BLaER1 treated with 17β-estradiol and CSF1 and Interleukin-3, amounts not matched to agents 10 nM and 100 nM (cell line): ENCODE data around the gene ABCA8.
"Not testable (repeated sequence)": the region's sequence is repeated elsewhere in the genome, so short reads cannot be mapped to it uniquely, and the experiment has no call there.

Source experiments
- H3K27ac ChIP-seq, 11 experiments: shearing (Covaris generic); formaldehyde crosslinking; 2 replicates each; pipeline ENCODE4 v1.8.1; 2022
- H3K27me3 ChIP-seq, 11 experiments: shearing (Covaris generic); formaldehyde crosslinking; 2 replicates each; pipeline ENCODE4 v1.8.1; 2022
- H3K36me3 ChIP-seq, 11 experiments: shearing (Covaris generic); formaldehyde crosslinking; 2 replicates each; pipeline ENCODE4 v1.8.1; 2022
- H3K4me1 ChIP-seq, 10 experiments: shearing (Covaris generic); formaldehyde crosslinking; 2 replicates each; pipeline ENCODE4 v1.8.1; 2022
- H3K4me2 ChIP-seq, 11 experiments: shearing (Covaris generic); formaldehyde crosslinking; 2 replicates each; pipeline ENCODE4 v1.8.1; 2022
- H3K4me3 ChIP-seq, 10 experiments: shearing (Covaris generic); formaldehyde crosslinking; 2 replicates each; pipeline ENCODE4 v1.8.1; 2022
- H3K9ac ChIP-seq, 11 experiments: shearing (Covaris generic); formaldehyde crosslinking; 2 replicates each; pipeline ENCODE4 v1.8.1; 2022
- H3K9me3 ChIP-seq, 11 experiments: shearing (Covaris generic); formaldehyde crosslinking; replicated peaks in 1 of 11; 2 replicates each; pipeline ENCODE4 v1.8.1; 2022
- H4K20me1 ChIP-seq, 11 experiments: shearing (Covaris generic); formaldehyde crosslinking; 2 replicates each; pipeline ENCODE4 v1.8.1; 2022
- Cebpa-rat ChIP-seq, 11 experiments: shearing (Covaris generic); IDR thresholded peaks; 2 replicates each; pipeline ENCODE4 v1.8.1; 2022

Gene ABCA8, protein sequence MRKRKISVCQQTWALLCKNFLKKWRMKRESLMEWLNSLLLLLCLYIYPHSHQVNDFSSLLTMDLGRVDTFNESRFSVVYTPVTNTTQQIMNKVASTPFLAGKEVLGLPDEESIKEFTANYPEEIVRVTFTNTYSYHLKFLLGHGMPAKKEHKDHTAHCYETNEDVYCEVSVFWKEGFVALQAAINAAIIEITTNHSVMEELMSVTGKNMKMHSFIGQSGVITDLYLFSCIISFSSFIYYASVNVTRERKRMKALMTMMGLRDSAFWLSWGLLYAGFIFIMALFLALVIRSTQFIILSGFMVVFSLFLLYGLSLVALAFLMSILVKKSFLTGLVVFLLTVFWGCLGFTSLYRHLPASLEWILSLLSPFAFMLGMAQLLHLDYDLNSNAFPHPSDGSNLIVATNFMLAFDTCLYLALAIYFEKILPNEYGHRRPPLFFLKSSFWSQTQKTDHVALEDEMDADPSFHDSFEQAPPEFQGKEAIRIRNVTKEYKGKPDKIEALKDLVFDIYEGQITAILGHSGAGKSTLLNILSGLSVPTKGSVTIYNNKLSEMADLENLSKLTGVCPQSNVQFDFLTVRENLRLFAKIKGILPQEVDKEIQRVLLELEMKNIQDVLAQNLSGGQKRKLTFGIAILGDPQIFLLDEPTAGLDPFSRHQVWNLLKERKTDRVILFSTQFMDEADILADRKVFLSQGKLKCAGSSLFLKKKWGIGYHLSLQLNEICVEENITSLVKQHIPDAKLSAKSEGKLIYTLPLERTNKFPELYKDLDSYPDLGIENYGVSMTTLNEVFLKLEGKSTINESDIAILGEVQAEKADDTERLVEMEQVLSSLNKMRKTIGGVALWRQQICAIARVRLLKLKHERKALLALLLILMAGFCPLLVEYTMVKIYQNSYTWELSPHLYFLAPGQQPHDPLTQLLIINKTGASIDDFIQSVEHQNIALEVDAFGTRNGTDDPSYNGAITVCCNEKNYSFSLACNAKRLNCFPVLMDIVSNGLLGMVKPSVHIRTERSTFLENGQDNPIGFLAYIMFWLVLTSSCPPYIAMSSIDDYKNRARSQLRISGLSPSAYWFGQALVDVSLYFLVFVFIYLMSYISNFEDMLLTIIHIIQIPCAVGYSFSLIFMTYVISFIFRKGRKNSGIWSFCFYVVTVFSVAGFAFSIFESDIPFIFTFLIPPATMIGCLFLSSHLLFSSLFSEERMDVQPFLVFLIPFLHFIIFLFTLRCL (N-terminal part only)

GRCh38 chr17:68955181-68955841 is at the start of gene ABCA8:
ABCA8 (minus strand) TSS chr17:68955392; CDS start chr17:68942034, 13,358 bp downstream.
- Histone ChIP-seq H3K4me1 (no peaks in the 10 kb centered on the region), H4K20me1 (no peaks in the 10 kb centered on the region), H3K36me3 (no peaks in the 10 kb centered on the region), H3K27ac (no peak within 1 kb of the TSS), H3K9ac (no peak within 1 kb of the TSS), H3K9me3 (peaks cover 0 to 9% (median 6%) of the 10 kb centered on the region in 11 experiments; a peak in 8 of 22 replicates), H3K4me2 (no peak within 1 kb of the TSS), H3K27me3 (no peaks in the 10 kb centered on the region), H3K4me3 (no peak within 1 kb of the TSS)
- no peak for TF ChIP-seq Cebpa-rat (IDR thresholded peaks at IDR 0.05)

- H3K27ac ChIP-seq, H3K9me3 ChIP-seq, H4K20me1 ChIP-seq, H3K27me3 ChIP-seq, H3K4me1 ChIP-seq, H3K4me3 ChIP-seq, H3K4me2 ChIP-seq, H3K36me3 ChIP-seq, H3K9ac ChIP-seq: not testable (repeated sequence)
These were observed 49.6 kb upstream of the ABCA8 start for GRCh38 chr17:69004759-69005158.

- not testable (repeated sequence) for H3K4me2 ChIP-seq, H3K9me3 ChIP-seq, H4K20me1 ChIP-seq, H3K4me3 ChIP-seq, H3K36me3 ChIP-seq, H3K9ac ChIP-seq, H3K27me3 ChIP-seq, H3K27ac ChIP-seq
- peaks cover 0 to 15% (median 0%) of the 10 kb centered on the region in 10 experiments; a peak in 7 of 20 replicates for H3K4me1 ChIP-seq
These were observed 44.6 kb upstream of the ABCA8 start for GRCh38 chr17:68999743-69000142.

- Histone ChIP-seq H3K27me3 (no peaks in the 10 kb centered on the region), H3K4me2 (no peak overlapping the region), H3K27ac (no peak overlapping the region), H3K9me3 (no peaks in the 10 kb centered on the region), H3K4me1 (peaks cover 0 to 13% (median 0%) of the 10 kb centered on the region in 10 experiments; a peak in 7 of 20 replicates), H4K20me1 (no peaks in the 10 kb centered on the region), H3K36me3 (no peaks in the 10 kb centered on the region), H3K9ac (no peak overlapping the region), H3K4me3 (no peak overlapping the region)
- TF ChIP-seq Cebpa-rat (IDR thresholded peaks at IDR 0.05) = no peak
These were observed 37.9 kb upstream of the ABCA8 start for GRCh38 chr17:68993112-68993511.

- Histone ChIP-seq H3K27me3 (no peaks in the 10 kb centered on the region), H3K36me3 (no peaks in the 10 kb centered on the region), H3K4me1 (no peaks in the 10 kb centered on the region), H4K20me1 (no peaks in the 10 kb centered on the region), H3K9me3 (no peaks in the 10 kb centered on the region), H3K9ac (no peak overlapping the region), H3K4me3 (no peak overlapping the region), H3K27ac (no peak overlapping the region), H3K4me2 (no peak overlapping the region)
- TF ChIP-seq Cebpa-rat (IDR thresholded peaks at IDR 0.05) = no peak
These were observed 32.8 kb upstream of the ABCA8 start for GRCh38 chr17:68987966-68988365.

- Histone ChIP-seq H3K27ac (no peak overlapping the region), H3K4me3 (no peak overlapping the region), H3K36me3 (no peaks in the 10 kb centered on the region), H3K9me3 (peaks cover 0 to 4% (median 0%) of the 10 kb centered on the region in 11 experiments; a peak in 1 of 22 replicates), H3K4me1 (peaks cover 0 to 16% (median 8%) of the 10 kb centered on the region in 10 experiments; a peak in 10 of 20 replicates), H3K4me2 (peak overlapping the region in 9 of 11 experiments; percentile 2 to 55 (median 29); a peak in 14 of 22 replicates), H4K20me1 (no peaks in the 10 kb centered on the region), H3K9ac (no peak overlapping the region), H3K27me3 (no peaks in the 10 kb centered on the region)
- no peak for TF ChIP-seq Cebpa-rat (IDR thresholded peaks at IDR 0.05)
These were observed 26.1 kb upstream of the ABCA8 start for GRCh38 chr17:68981288-68981687.

- H3K36me3 ChIP-seq = no peaks in the 10 kb centered on the region
- no peaks in the 10 kb centered on the region for H3K27me3 ChIP-seq
- peaks cover 0 to 5% (median 0%) of the 10 kb centered on the region in 11 experiments; a peak in 1 of 22 replicates for H3K9me3 ChIP-seq
- H3K4me1 ChIP-seq = peaks cover 0 to 27% (median 0%) of the 10 kb centered on the region in 10 experiments; a peak in 6 of 20 replicates
- no peak for TF ChIP-seq Cebpa-rat (IDR thresholded peaks at IDR 0.05)
- peak overlapping the region in 3 of 11 experiments; percentile 9 to 72 (median 50); a peak in 4 of 22 replicates for H3K4me2 ChIP-seq
- H3K4me3 ChIP-seq = no peak overlapping the region
- no peak overlapping the region for H3K9ac ChIP-seq
- H3K27ac ChIP-seq = no peak overlapping the region; a peak in 1 of 22 replicates
- H4K20me1 ChIP-seq = no peaks in the 10 kb centered on the region
These were observed 18.1 kb upstream of the ABCA8 start for GRCh38 chr17:68973098-68973846.

GRCh38 chr17:68972119-68972704 is 17.0 kb upstream of the ABCA8 start:
- H3K9ac ChIP-seq = no peak overlapping the region
- H3K27ac ChIP-seq = no peak overlapping the region
- H3K36me3 ChIP-seq = no peaks in the 10 kb centered on the region
- no peak overlapping the region for H3K4me3 ChIP-seq
- peaks cover 0 to 5% (median 0%) of the 10 kb centered on the region in 11 experiments; a peak in 1 of 22 replicates for H3K9me3 ChIP-seq
- no peaks in the 10 kb centered on the region for H4K20me1 ChIP-seq
- H3K4me2 ChIP-seq = peak overlapping the region in 2 of 11 experiments; percentile 50 to 72; a peak in 3 of 22 replicates
- H3K27me3 ChIP-seq = no peaks in the 10 kb centered on the region
- TF ChIP-seq Cebpa-rat (IDR thresholded peaks at IDR 0.05) = no peak
- peaks cover 0 to 23% (median 0%) of the 10 kb centered on the region in 10 experiments; a peak in 6 of 20 replicates for H3K4me1 ChIP-seq
